HUES48 (cell line): ENCODE data around the gene RASSF4.
"Not testable (repeated sequence)": the region's sequence is repeated elsewhere in the genome, so short reads cannot be mapped to it uniquely, and the experiment has no call there.

ENCODE experiments used
- H3K27ac ChIP-seq: one replicate; pipeline ENCODE4 v1.7.0; 2013; ENCODE audit warnings: low read depth, low read length, inconsistent platforms
- H3K27me3 ChIP-seq: 2 replicates; pipeline ENCODE4 v1.6.1; 2013; ENCODE audit warnings: mild to moderate bottlenecking, low read length; ENCODE audit not compliant: control insufficient read depth, insufficient read depth
- H3K36me3 ChIP-seq: 2 replicates; pipeline ENCODE4 v1.6.1; 2013; ENCODE audit warnings: low read length; ENCODE audit not compliant: control insufficient read depth, insufficient read depth
- H3K4me1 ChIP-seq: 2 replicates; pipeline ENCODE4 v1.6.1; 2013; ENCODE audit warnings: mild to moderate bottlenecking, low read length; ENCODE audit not compliant: control insufficient read depth, insufficient read depth
- H3K4me3 ChIP-seq: 2 replicates; pipeline ENCODE4 v1.5.1; 2013; ENCODE audit warnings: mild to moderate bottlenecking, low read depth, low read length
- H3K9ac ChIP-seq: 2 replicates; pipeline ENCODE4 v1.6.1; 2013; ENCODE audit warnings: mild to moderate bottlenecking, low read depth, low read length, moderate library complexity
- H3K9me3 ChIP-seq: 2 replicates; pipeline ENCODE4 v1.6.1; 2013; ENCODE audit warnings: low read length; ENCODE audit not compliant: control insufficient read depth, insufficient read depth

The RASSF4 gene

GRCh38 chr10:45004661-45005060, 45.1 kb downstream of the RASSF4 start:
- peaks cover 5% of the 10 kb centered on the region; the same call in 1 of the 2 replicates for H3K27me3 ChIP-seq
- H3K36me3 ChIP-seq: peaks cover 24% of the 10 kb centered on the region
- H3K9ac ChIP-seq: no peak overlapping the region
- no peaks in the 10 kb centered on the region for H3K9me3 ChIP-seq
- peaks cover 11% of the 10 kb centered on the region for H3K4me1 ChIP-seq
- no peak overlapping the region for H3K27ac ChIP-seq
- H3K4me3 ChIP-seq: no peak overlapping the region

GRCh38 chr10:45005284-45005683, 45.7 kb downstream of the RASSF4 start:
- peaks cover 24% of the 10 kb centered on the region for H3K36me3 ChIP-seq
- H3K4me3 ChIP-seq: no peak overlapping the region
- no peaks in the 10 kb centered on the region for H3K9me3 ChIP-seq
- H3K27me3 ChIP-seq: peaks cover 2% of the 10 kb centered on the region; the same call in 1 of the 2 replicates
- no peak overlapping the region for H3K9ac ChIP-seq
- H3K27ac ChIP-seq: no peak overlapping the region
- peaks cover 10% of the 10 kb centered on the region for H3K4me1 ChIP-seq

- peaks cover 24% of the 10 kb centered on the region for H3K36me3 ChIP-seq
- no peaks in the 10 kb centered on the region for H3K27me3 ChIP-seq
- no peaks in the 10 kb centered on the region for H3K9me3 ChIP-seq
- H3K27ac ChIP-seq: no peak overlapping the region
- H3K9ac ChIP-seq: no peak overlapping the region
- peaks cover 6% of the 10 kb centered on the region; the same call in 1 of the 2 replicates for H3K4me1 ChIP-seq
- H3K4me3 ChIP-seq: no peak overlapping the region
Measured at GRCh38 chr10:45006276-45007030, 46.9 kb downstream of the RASSF4 start.

DNA sequence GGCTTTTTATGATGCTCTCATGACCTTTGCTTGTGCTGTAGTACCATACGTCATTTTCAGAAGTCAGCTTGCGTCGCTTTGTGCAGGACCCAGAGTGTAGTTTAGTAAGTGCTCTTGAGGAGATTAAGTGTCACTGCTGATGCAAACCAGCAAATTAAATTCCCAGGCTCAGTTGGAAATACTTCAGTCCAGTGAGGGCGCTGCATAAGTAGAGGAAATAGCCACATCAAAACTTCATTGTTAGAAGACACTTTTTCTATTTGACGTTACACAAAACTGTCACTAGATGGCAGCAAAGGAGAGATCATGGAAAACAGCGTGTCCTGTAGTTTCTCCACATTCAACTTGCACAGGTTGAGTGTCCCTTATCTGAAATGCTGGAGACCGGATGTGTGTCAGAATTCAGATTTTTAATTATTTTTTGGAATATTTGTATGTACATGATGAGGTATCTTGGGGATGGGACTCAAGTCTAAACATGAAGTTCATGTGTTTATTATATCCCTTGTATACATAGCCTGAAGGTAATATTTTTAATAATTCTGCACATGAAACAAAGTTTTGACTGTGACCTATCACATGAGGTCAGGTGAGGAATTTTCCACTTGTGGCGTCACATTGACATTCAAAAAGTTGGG, 49.0 kb downstream of the RASSF4 start:
- Histone ChIP-seq H3K27ac (no peak overlapping the region), H3K27me3 (no peaks in the 10 kb centered on the region), H3K9me3 (no peaks in the 10 kb centered on the region), H3K4me3 (no peak overlapping the region), H3K9ac (no peak overlapping the region), H3K4me1 (peaks cover 4% of the 10 kb centered on the region; the same call in 1 of the 2 replicates), H3K36me3 (peaks cover 18% of the 10 kb centered on the region)

GRCh38 chr10:45014557-45014956, 55.0 kb downstream of the RASSF4 start:
- not testable (repeated sequence) for H3K27ac ChIP-seq, H3K36me3 ChIP-seq, H3K9ac ChIP-seq, H3K27me3 ChIP-seq, H3K4me1 ChIP-seq, H3K4me3 ChIP-seq
- H3K9me3 ChIP-seq: peaks cover 11% of the 10 kb centered on the region; the same call in 1 of the 2 replicates

- Histone ChIP-seq H3K9me3 (peaks cover 11% of the 10 kb centered on the region; the same call in 1 of the 2 replicates), H3K9ac (no peak overlapping the region), H3K27me3 (no peaks in the 10 kb centered on the region), H3K36me3 (no peaks in the 10 kb centered on the region), H3K27ac (no peak overlapping the region), H3K4me1 (no peaks in the 10 kb centered on the region), H3K4me3 (no peak overlapping the region)
Measured at GRCh38 chr10:45015590-45015989, 56.0 kb downstream of the RASSF4 start.

DNA sequence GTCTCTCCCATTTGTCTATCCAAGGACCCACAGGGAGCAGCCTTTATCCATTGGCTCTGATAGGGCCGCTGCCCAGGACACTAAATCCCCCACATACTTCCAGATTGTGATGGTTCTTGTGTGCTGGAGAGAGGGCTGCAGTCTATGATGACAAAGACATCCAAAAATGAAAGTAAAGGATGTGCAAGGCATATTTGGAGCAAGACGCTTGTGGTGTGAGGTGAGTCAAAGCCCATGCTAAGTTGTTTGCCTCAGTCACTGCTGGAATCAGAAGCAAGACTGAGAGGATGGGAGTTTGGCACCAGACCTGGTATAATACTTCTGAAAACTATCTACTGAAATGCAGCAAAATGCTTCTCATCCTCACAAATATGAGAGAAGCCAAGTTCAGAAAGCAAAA, 63.8 kb downstream of the RASSF4 start:
- Histone ChIP-seq H3K9me3 (no peaks in the 10 kb centered on the region), H3K36me3 (no peaks in the 10 kb centered on the region), H3K4me1 (no peaks in the 10 kb centered on the region), H3K27ac (no peak overlapping the region), H3K4me3 (no peak overlapping the region), H3K27me3 (no peaks in the 10 kb centered on the region), H3K9ac (no peak overlapping the region)

DNA sequence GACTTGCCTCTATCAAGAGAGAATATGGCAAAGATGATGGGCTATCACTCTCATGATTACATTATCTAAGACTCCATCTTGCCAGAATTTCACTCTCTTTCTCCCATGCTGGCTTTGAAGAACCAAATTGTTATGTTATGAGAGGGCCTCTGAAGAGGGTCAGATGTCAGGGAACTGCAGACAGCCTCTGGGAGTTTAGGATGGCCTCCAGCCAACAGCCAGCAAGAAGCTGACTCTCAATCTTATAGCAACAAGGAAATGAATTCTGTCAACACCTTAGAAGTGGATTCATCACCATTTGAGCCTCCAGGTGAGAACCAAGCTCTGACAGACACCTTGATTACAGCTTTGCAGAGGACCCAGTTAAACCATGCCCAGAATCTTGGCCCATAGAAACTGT, 74.7 kb downstream of the RASSF4 start:
- no peaks in the 10 kb centered on the region for H3K36me3 ChIP-seq
- no peaks in the 10 kb centered on the region; the same call in 1 of the 2 replicates for H3K9me3 ChIP-seq
- H3K27ac ChIP-seq: no peak overlapping the region
- no peaks in the 10 kb centered on the region for H3K4me1 ChIP-seq
- H3K4me3 ChIP-seq: no peak overlapping the region
- no peak overlapping the region for H3K9ac ChIP-seq
- H3K27me3 ChIP-seq: no peaks in the 10 kb centered on the region

DNA sequence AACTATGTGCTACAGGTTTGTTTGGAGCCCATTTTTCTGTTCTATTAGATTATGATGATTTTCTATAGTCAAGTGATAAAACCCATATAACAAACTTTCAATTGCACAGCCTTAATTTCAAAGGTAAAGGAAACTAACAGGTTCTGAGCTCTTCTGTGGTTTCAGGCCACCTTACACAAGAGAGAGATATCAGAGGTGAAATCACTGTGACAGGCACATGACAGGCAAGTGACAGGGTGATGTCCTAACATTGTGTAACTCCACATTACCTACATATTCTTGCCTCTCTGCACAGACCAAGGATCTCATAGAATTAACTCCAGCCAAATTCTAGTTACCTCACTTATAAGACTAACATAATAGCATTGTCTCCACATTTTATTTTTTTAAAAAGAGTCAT, 76.1 kb downstream of the RASSF4 start:
- H3K4me3 ChIP-seq: no peak overlapping the region
- no peaks in the 10 kb centered on the region; the same call in 1 of the 2 replicates for H3K9me3 ChIP-seq
- H3K36me3 ChIP-seq: no peaks in the 10 kb centered on the region
- H3K9ac ChIP-seq: no peak overlapping the region
- H3K4me1 ChIP-seq: no peaks in the 10 kb centered on the region
- H3K27me3 ChIP-seq: no peaks in the 10 kb centered on the region
- no peak overlapping the region for H3K27ac ChIP-seq

- Histone ChIP-seq H3K9ac (no peak overlapping the region), H3K27me3 (no peaks in the 10 kb centered on the region), H3K4me3 (no peak overlapping the region), H3K4me1 (peaks cover 19% of the 10 kb centered on the region), H3K36me3 (no peaks in the 10 kb centered on the region), H3K9me3 (no peaks in the 10 kb centered on the region), H3K27ac (no peak overlapping the region)
Measured at GRCh38 chr10:45040921-45041542, 81.4 kb downstream of the RASSF4 start.

- H3K4me3 ChIP-seq: peak overlapping the region; percentile 28
- no peak overlapping the region for H3K9ac ChIP-seq
- no peaks in the 10 kb centered on the region for H3K9me3 ChIP-seq
- no peaks in the 10 kb centered on the region for H3K27me3 ChIP-seq
- H3K27ac ChIP-seq: no peak overlapping the region
- no peaks in the 10 kb centered on the region for H3K36me3 ChIP-seq
- peaks cover 19% of the 10 kb centered on the region for H3K4me1 ChIP-seq
Measured at GRCh38 chr10:45044290-45044689, 84.7 kb downstream of the RASSF4 start.
